ENCODE measurements around the gene MAP2K5. TPM values are rescaled to one million over a fixed set of nuclear protein-coding genes. Genes with fewer than 3 reads are reported as not detected.

The MAP2K5 gene
- total RNA-seq, 1 experiment from 2014 or later = 22.2 TPM

- no peak for DNase-seq
- CTCF ChIA-PET = no interaction called here
- H3K27me3 Mint-ChIP-seq (ENCODE audit: unreplicated experiment) = no peaks in the 10 kb centered on the region
- H3K4me1 Mint-ChIP-seq (ENCODE audit: low read depth, unreplicated experiment) = peaks cover 13% of the 10 kb centered on the region
- TF ChIP-seq CTCF (IDR thresholded peaks at IDR 0.05; ENCODE audit: unreplicated experiment) = no peak
- intact Hi-C loops (cut with micrococcal nuclease; ENCODE audit: unreplicated experiment) = no loop called here
- H3K36me3 Mint-ChIP-seq (ENCODE audit: insufficient read depth, unreplicated experiment) = peaks cover 26% of the 10 kb centered on the region
- H3K4me3 Mint-ChIP-seq (ENCODE audit: low read depth, unreplicated experiment) = no peak overlapping the region
- H3K9me3 Mint-ChIP-seq (ENCODE audit: low read depth, unreplicated experiment) = no peaks in the 10 kb centered on the region
- no peak overlapping the region for H3K27ac Mint-ChIP-seq (ENCODE audit: unreplicated experiment)
- no TSS peak for BruUV-seq (replicated peaks)
These were observed 3.4 kb downstream of the MAP2K5 start for GRCh38 chr15:67545864-67546263.

GRCh38 chr15:67547064-67547463, 4.6 kb downstream of the MAP2K5 start:
- no peak for TF ChIP-seq CTCF (IDR thresholded peaks at IDR 0.05; ENCODE audit: unreplicated experiment)
- intact Hi-C loops (cut with micrococcal nuclease; ENCODE audit: unreplicated experiment) = no loop called here
- BruUV-seq (replicated peaks) = no TSS peak
- Mint-ChIP-seq H3K4me1 (ENCODE audit: low read depth, unreplicated experiment) (peaks cover 13% of the 10 kb centered on the region), H3K27me3 (ENCODE audit: unreplicated experiment) (no peaks in the 10 kb centered on the region), H3K27ac (ENCODE audit: unreplicated experiment) (no peak overlapping the region), H3K4me3 (ENCODE audit: low read depth, unreplicated experiment) (no peak overlapping the region), H3K36me3 (ENCODE audit: insufficient read depth, unreplicated experiment) (peaks cover 17% of the 10 kb centered on the region), H3K9me3 (ENCODE audit: low read depth, unreplicated experiment) (no peaks in the 10 kb centered on the region)
- DNase-seq = no peak
- CTCF ChIA-PET = interaction anchor here (0.7 kb wide), 1 partner anchor 196 kb away, joined by 7 read pairs; no protein-coding TSS in a partner anchor

- no peaks in the 10 kb centered on the region for H3K9me3 Mint-ChIP-seq (ENCODE audit: low read depth, unreplicated experiment)
- DNase-seq = no peak
- TF ChIP-seq CTCF (IDR thresholded peaks at IDR 0.05; ENCODE audit: unreplicated experiment) = no peak
- H3K4me3 Mint-ChIP-seq (ENCODE audit: low read depth, unreplicated experiment) = no peak overlapping the region
- H3K4me1 Mint-ChIP-seq (ENCODE audit: low read depth, unreplicated experiment) = peaks cover 13% of the 10 kb centered on the region
- intact Hi-C loops (cut with micrococcal nuclease; ENCODE audit: unreplicated experiment) = no loop called here
- CTCF ChIA-PET = no interaction called here
- no peaks in the 10 kb centered on the region for H3K27me3 Mint-ChIP-seq (ENCODE audit: unreplicated experiment)
- BruUV-seq (replicated peaks) = no TSS peak
- H3K27ac Mint-ChIP-seq (ENCODE audit: unreplicated experiment) = no peak overlapping the region
- peaks cover 9% of the 10 kb centered on the region for H3K36me3 Mint-ChIP-seq (ENCODE audit: insufficient read depth, unreplicated experiment)
These were observed 5.3 kb downstream of the MAP2K5 start for GRCh38 chr15:67547836-67548235.

- H3K9me3 Mint-ChIP-seq (ENCODE audit: low read depth, unreplicated experiment) = no peaks in the 10 kb centered on the region
- no peak for DNase-seq
- H3K27ac Mint-ChIP-seq (ENCODE audit: unreplicated experiment) = no peak overlapping the region
- no peak overlapping the region for H3K4me3 Mint-ChIP-seq (ENCODE audit: low read depth, unreplicated experiment)
- CTCF ChIA-PET = no interaction called here
- peaks cover 13% of the 10 kb centered on the region for H3K4me1 Mint-ChIP-seq (ENCODE audit: low read depth, unreplicated experiment)
- H3K27me3 Mint-ChIP-seq (ENCODE audit: unreplicated experiment) = no peaks in the 10 kb centered on the region
- intact Hi-C loops (cut with micrococcal nuclease; ENCODE audit: unreplicated experiment) = no loop called here
- BruUV-seq (replicated peaks) = no TSS peak
- TF ChIP-seq CTCF (IDR thresholded peaks at IDR 0.05; ENCODE audit: unreplicated experiment) = no peak
- H3K36me3 Mint-ChIP-seq (ENCODE audit: insufficient read depth, unreplicated experiment) = peaks cover 4% of the 10 kb centered on the region
These were observed 5.8 kb downstream of the MAP2K5 start for GRCh38 chr15:67548236-67548852.

Data from Calu3 (cell line).